ENCODE results near the gene FEM1A.

- TF ChIP-seq CTCF (IDR thresholded peaks at IDR 0.05; ENCODE audit: extremely low read depth in 1 of 2, insufficient read depth in 1 of 2, low read depth in 1 of 2, low read length in 2 of 2), result no peak
- TF ChIP-seq EZH2 (IDR thresholded peaks at IDR 0.05; ENCODE audit: borderline replicate concordance, low read depth, low read length, severe bottlenecking), result no peak
These were observed 39.3 kb downstream of the FEM1A start for GRCh38 chr19:4830768-4831265.

Data from endothelial cell of umbilical vein (primary cell).